HG03196 (cell line): ENCODE results near the gene C1orf167.

Source experiments
- ATAC-seq: cut with Tn5 transposase; IDR thresholded peaks from one replicate; pipeline ENCODE4 v1.9.1; 2021; ENCODE audit not compliant: unreplicated experiment

The C1orf167 gene

DNA sequence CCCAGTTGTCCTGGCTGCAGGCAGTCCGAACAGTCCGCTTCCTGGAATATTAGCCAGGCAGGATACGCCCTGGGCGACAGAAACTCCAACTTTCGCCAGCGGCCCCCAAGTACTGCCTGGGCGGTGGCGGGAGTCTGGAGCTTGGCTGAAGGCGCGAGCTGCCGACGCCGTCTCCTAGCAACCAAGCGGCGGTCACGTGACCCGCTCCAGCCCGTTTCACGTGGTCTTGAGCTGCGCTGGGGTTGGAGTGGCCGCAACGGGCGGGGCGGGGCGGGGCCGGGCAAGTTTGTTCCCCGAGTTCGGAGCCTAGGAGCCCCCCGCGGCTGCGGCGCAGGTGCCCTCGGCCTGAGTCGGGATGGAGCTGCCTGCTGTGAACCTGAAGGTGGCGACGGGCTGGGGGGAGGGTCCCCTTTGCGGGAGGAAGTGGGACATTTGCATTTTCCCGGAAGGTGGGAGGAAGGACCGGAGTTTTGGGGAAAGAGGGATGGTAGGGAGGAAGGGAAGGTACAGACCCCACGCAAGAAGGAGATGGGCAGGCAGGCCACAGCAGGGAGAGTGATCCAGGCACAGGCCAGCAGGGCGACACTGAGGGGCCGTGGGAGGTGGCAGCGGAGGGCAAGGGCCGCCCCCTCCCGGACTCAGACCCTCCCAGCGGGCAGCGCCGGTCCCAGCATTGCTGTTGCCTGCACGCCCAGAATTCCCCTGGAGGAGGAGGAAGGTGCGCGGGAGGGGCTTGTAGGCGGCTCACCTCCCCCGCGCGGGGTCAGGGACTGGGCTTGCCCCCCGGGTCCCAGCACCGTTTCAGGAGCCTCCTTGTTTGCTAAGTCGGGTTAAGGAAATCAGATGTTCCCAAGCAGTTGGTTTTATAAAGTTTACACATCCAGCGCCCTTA is 25.9 kb upstream of the C1orf167 start, which contains the start of gene AGTRAP:
TSS of gene AGTRAP (plus strand) at position 283 of the 892 bp plus-strand sequence. CDS start at position 356, 73 bp downstream.
- peak; percentile 49 for ATAC-seq

DNA sequence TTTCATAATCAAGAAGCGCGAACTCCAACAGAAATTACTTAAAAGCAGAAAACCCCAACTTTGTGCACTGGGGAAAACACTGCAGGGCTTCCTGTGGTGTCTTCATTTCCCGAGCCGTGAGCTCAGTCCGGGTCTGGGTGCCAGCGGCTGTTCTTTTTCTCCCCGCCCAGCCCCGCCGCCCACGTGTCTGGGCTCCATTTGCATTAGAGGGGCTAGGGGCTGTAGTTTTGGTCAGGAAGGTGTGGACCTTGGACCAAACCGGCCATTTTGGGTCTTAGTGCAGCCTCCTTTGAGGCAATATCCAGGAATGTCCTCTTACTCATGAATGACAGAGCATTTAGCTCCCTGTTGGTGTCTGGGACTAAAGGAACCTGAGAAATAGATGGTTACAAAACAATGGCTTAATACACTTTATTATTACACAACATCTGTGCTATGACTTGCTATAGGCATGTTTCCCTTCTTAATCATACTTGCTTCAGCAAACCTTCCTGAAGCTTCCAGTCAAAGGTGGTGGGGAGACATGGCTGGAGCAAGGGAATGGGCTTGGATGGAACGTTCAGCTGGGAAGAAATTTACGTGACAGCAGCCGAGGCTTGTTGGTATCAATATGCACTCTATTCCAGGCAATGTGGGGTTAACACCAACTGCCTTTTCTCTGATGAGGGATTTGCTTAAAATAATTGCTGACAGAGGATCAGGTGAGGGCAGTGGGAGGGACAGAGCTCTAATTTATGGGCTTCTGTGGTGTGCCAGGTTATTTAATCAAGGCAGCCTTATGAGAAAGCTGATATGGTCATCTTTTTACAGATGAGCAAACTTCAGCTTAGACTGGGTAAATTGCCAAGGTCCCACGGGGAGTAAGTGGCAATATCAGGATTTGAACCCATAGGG is 25.0 kb upstream of the C1orf167 start:
- ATAC-seq, result no peak

DNA sequence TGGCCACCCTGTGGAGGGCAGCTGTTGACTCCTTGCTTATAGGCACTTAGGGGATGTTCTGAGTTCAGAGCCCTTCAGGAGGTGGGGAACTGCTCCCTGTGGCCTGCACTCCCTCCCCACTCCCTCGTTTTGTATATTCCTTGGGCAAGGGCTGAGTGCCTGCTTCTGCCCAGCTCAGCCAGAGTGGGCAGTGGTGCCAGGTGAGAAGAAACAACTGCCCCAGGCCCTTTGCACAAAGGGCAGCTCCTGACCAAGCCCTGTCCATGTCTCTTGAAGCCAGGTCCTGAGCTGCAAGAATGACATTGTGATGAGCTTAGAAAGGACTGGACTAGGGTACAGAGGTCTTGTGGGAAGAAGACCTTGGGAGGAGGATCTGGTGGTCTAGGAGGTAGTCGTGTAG is 23.9 kb upstream of the C1orf167 start:
- ATAC-seq, result no peak

DNA sequence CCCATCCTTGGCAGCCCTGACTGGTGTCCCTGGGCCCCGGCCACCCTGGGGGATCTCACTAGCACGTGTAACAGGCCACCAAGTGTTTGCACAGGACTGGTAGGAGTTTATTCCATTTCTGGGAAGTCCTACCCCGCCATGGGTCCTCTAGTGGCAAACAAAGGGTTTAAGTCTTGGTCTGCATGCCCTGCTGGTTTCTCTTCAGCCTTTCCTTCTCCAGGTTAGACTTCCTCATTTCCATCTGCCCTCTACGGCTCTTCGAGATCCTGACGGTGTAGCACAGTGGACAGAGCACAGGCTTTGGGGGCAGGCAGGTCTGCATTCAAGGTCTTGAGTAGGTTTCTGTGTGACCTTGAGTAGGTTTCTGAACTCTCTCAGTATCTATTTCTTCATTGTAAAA is 23.2 kb upstream of the C1orf167 start:
- no peak for ATAC-seq

DNA sequence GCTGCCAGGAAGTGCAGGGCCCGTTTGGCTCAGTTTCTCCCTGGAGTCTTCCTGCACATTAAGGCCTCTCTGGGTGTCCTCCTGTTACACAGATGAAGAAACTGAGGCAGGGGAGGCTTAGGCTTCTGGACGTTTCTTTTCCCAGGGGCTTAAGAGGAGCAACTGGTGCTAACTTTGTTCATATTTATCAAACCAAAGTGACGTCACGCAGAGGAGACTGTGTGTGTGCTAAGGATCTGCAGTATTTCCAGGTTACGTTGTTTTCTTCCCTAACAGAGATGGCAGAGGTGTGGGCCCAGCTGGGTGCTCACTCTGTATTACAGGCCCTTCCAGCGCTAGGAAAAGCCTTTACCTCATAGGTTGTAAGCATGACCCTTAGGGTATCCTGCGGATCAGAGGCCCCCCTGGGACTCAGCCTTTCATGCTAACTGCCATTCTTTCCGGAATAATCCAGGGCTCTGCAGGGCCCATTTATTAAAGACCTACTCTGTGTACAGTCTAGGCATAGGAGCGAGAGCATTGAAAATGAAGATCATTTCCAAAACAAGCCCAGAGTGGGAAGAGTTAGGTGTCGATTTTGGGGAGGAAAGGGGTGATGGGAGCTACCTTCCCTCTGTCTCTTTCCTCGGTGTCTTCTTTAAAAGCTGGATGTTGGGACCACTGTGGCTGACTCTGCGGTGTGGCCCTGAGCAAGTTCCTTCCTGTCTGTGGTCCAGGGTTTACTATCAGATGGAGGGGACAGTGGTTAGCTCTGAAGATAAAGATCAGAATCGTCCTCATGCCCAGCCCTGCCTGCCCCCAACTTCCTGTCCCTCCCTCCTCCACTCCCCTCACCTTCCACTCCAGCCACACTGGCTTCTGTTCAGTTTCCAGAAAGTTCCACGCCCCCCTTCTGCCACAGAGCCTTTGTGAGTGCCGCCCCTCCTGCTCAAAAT is 21.5 kb upstream of the C1orf167 start:
- ATAC-seq, result no peak

DNA sequence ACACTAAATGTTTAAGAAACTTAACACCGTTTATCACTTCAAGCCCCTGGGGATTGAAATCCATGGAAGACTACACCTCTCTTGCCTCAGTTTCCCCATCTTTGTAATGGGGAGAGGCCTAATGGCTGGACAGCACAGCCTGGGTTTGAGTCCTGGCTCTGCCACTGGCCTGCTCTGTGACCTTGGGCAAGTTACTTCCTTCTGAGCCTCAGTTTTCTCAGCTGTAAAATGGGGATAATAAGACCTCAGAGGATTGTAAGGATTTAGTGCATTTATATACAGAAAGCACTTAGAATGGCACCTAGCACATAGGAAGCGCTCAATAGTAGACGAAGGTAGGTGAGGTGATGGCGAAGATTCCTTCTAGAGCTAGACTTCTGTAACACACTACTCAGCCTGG is 20.5 kb upstream of the C1orf167 start:
- no peak for ATAC-seq

DNA sequence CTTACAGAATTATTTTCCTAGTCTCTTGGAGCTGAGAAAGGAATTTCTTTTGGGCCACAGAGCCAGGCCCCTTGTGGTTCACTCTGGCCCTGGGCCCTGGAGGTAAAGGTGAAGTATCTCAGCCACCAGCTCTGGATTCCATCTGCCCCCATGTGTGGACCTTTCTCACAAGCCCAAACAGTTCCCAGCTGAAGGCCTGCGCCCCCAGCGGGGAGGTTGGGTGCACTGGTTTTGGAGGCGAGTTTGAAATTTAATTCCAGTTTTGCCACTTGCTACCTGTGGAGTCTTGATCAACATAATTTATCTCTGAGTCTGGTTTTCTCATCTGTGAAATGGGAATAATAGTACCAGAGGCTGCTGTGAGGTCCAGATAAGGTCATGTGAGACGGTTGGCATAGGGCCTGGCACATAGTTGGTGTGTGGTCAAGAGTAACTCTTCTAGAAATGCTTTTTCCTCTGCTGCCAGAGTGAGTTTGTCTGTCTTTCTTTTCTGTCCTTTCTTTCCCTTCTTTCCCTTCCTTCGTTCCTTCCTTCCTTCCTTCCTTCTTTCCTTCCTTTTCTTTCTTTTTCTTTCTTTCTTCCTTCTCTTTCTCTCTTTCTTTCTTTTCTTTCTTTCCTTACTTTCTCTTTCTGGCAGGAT is 20.0 kb upstream of the C1orf167 start:
- no peak for ATAC-seq

DNA sequence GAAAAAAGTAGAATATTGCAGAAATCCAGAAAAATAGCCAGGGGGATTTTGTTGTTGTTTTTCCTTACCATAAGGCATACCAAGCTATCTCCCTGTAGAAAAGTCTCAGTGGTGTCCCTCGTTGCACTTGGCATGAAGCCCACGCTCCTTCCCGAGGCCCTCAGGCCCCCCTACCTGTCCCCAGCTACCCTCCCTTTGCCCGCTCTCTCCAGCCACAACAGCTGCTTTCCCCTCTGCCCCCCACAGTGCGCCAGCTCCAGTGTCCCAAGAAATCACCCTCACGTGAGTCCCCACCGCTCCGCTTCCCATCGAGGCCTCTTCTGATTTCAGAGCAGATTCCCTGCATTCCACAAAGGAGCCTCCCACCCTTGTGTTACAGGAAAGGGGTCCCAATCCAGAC is 17.7 kb upstream of the C1orf167 start:
- ATAC-seq, result no peak

DNA sequence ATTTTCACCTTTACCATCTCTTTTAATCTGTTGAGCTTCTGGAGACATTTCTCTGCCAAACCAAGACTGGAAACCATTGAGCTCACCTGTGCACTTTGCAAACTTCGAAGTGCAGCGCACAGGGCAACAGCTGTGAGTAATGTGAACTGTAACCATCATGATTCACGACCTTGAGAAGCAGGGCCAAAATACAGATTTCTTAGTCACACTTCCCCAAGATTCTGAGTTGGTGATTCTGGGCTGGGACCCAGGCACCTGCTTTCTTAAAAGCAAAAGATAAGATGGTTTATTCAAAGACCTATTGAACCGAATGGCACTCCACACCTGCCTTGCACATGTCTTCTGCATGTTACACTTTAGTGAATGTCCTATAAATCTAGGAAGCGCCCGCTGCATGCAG is 15.9 kb upstream of the C1orf167 start:
- ATAC-seq, result no peak

DNA sequence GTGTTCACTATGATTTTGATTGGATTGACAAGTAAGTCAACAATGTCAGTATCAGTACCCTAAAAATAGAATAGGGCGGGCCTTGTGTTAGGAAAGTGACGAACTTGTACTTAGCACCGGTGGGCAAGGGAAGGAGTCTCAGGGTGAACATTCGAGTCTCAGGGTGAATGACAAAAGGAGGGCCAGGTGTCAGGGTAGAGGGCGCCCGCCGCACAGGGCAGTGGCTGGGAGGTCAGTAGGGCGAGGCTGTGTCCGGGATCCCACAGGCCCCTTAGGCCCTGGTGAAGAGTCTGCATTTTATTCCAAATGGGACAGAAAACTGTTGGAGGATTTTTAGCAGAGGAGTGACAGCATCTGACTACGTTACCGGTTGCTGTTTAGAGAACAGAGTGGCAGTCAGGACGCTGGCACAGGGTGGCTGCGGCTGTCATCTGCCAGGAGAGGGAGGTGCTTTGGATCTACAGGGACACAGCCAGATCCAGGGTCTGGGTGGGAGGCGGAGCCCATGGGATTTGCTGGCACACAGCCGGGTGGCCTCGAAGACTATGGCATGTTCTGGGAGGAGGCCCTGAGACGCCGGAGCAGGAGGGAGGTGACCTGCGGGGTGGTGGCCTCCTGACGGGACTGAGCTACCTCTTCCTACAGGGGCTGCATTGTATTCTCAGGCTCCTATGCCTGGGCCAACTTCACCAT is 15.1 kb upstream of the C1orf167 start:
- no peak for ATAC-seq

DNA sequence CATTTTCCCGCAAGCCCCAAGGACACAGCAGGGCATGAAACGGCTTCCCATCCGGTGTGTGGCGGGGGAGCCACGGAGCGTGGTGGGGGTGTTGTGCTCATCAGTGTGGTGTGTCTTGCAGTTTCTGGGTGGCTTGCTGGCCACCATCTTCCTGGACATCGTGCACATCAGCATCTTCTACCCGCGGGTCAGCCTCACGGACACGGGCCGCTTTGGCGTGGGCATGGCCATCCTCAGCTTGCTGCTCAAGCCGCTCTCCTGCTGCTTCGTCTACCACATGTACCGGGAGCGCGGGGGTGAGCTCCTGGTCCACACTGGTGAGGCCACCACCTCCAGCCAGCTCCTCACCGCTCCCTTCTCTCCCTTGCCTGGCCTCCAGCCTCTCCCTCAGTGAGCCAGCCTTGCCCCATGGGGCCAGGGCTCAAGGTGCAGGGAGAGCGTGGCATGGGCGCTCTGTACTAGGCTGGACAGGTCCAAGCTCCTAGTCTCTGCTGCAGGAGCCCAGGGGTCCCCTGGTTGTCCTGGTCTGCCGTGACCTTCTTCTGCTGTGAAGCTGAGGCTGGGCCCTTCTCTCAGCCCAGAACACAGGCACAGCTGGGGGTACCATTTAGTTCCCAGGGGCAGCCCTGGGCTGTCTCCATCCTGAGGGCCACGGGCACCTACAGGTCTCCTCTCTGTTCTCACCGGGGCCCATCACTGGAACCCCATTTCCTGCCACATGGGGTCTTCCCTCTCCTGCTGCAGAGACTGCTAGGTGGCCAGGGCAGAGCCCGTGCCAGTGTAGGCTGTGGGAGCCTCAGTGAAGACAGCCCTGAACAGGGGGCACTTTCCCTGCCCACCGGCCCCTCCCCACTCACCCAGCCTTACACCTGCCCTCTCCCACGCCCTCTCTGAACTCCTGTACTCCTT is 13.4 kb upstream of the C1orf167 start:
- ATAC-seq, result no peak

DNA sequence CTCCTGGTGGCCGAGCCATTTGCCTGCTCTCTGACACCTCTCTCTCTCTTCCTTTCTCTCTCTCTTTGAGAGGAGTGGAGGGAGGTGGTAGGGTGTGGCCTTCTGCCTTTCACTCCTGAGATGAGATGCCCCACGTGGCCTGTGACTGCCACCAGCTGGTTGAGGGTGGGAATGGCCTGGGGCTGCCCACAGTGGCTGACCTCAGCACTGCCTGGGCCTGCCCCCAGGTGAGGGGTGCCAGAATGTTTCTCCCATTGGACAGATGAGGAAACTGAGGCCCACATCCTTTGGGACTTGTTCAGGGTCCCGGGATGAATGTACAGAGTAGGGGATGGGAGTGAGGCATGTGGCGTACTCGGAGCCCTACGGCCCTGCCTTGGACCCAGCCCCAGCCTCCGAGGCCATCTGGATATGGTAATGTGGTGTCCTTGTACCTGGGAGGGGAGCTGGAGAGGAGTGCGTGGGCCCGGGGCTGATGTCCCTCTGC is 12.7 kb upstream of the C1orf167 start:
- ATAC-seq, result no peak

DNA sequence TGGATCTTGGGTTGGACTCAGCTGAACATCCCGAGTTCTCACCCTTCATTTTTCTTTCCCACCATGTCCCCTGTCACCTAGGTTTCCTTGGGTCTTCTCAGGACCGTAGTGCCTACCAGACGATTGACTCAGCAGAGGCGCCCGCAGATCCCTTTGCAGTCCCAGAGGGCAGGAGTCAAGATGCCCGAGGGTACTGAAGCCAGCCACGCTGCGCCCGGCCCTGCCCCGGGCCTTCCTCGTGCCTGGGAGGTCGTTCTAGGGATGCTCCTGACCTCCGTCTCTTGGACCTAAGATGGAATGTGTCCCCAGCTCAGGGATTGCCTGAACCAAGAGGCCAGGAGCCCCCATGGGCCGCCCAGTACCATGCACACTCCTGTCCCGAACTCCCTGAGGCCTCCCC is 12.0 kb upstream of the C1orf167 start:
- no peak for ATAC-seq

DNA sequence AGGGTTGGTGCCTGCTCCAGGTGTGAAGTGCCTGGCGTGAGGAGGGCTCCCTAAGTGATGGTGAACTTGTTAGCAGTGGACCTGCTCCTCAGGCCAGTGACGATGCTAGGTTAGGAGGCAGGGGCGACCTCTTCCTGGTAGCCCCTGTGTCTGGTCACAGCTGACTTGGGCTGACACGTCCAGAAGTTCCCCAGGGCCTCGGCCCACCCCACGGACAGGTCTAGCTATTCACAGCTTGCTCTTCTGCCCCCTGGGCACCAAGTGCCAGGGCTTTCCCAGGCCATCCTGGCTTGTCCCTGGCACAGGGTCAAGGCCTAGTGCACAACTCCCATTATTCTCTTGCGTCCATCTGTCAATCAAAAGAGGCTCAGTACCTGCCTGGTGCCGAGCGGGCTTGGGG is 10.9 kb upstream of the C1orf167 start:
- ATAC-seq, result no peak

DNA sequence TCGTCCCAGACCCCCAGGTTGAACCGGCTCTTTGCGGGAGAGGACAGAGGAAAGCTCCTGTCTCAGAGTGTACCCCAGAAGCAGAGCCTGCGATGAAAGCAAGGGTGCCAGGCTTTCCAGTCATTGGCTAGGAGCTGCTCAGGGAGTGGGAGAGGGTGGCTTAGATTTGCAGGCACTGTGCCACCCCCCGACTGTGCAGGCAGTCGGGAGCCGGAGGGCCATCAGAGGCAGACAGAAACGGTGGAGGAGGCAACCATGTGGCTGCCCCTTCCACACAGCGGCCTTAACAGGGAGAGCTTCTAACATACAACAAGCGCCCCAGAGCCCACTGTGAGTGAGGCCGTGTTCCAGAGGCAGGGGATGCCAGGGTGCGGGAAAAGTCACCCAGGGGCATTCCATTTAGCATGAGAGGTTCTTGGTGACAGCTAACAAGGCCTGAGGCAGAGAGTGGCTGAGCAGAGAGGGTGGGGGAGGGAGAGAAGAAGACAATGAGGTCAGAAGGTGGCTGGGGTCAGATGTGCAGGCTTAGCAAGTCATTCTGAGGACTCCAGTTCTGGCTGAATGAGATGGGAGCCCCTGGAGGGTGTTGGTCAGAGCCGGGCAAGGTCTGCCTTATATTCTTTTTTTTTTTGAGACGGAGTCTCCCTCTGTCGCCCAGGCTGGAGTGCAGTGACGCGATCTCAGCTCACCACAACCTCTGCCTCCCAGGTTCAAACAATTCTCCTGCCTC is 9.5 kb upstream of the C1orf167 start:
- ATAC-seq, result no peak

DNA sequence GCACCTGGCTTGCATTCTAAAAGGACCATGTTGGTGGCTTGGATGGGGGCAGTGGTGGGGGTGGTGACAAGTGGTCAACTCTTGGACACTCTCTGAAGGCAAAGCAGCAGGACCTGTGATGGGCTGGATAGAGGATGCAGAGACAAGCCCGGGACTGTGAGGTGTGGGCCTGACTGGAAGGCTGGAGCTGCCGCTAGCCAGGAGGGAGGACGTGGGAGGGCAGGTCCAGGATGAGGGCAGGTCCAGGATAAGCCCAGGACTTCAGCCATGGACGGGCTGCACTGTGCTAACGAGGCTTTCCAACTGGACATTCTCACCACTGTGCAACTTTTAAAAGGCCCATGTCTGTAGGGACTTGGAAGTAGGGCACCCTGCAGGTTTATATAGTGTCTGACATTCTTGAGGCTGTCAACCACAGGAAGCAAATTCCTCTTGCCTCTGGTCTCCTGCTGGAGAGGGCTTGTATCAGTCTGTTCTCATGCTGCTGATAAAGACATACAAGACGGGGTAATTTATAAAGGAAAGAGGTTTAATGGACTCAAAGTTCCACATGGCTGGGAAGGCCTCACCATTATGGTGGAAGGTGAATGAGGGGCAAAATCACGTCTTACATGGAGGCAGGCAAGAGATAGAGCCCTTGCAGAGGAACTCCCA is 8.3 kb upstream of the C1orf167 start:
- ATAC-seq, result no peak

DNA sequence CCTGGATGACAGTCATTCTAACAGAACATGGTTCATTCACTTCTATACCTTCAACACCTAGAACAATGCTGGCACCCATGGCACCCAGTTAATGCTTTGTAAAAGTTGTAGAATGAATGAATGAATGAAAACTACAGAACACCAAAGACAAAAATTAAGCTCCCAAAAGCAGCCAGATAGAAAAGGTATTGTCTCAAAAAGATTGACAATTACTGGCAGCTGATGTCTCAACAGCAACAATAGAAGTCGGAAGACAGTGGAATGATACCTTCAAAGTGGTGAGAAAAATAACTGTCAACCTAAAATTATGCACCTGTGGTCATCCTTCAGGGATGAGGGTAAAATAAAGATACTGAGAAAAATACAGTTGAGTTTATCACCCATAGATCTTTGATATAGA is 4.9 kb upstream of the C1orf167 start:
- no peak for ATAC-seq
